Activated naive CD4-positive, alpha-beta T cell treated with Interleukin-2 at 50 U/mL for 16 hours (primary cell): ENCODE measurements around the gene REEP3.
A peak's percentile ranks its signal among the peaks of the same experiment; 100 is the strongest.
"Not testable (repeated sequence)": the region's sequence is repeated elsewhere in the genome, so short reads cannot be mapped to it uniquely, and the experiment has no call there.

Source experiments
- DNase-seq: peaks from one replicate; pipeline ENCODE4 v3.0.0-alpha.2; 2020

REEP3 gene

GRCh38 chr10:63553473-63553872 lies 32.3 kb downstream of the REEP3 start:
- no peak for DNase-seq

GRCh38 chr10:63554657-63555056 lies 33.5 kb downstream of the REEP3 start:
- DNase-seq = peak; percentile 16

- no peak for DNase-seq
Observed at GRCh38 chr10:63555330-63555729, 34.1 kb downstream of the REEP3 start.

GRCh38 chr10:63558132-63558784 lies 37.1 kb downstream of the REEP3 start:
- no peak for DNase-seq

- DNase-seq = no peak
Observed at GRCh38 chr10:63561341-63561740, 40.1 kb downstream of the REEP3 start.

- no peak for DNase-seq
Observed at GRCh38 chr10:63562391-63562790, 41.2 kb downstream of the REEP3 start.

GRCh38 chr10:63562857-63563256 lies 41.7 kb downstream of the REEP3 start:
- DNase-seq = no peak

GRCh38 chr10:63563623-63564022 lies 42.4 kb downstream of the REEP3 start:
- no peak for DNase-seq

GRCh38 chr10:63564731-63565130 lies 43.5 kb downstream of the REEP3 start:
- not testable (repeated sequence) for DNase-seq

GRCh38 chr10:63573068-63573697 lies 52.0 kb downstream of the REEP3 start:
- no peak for DNase-seq

- DNase-seq = no peak
Observed at GRCh38 chr10:63574011-63574410, 52.8 kb downstream of the REEP3 start.

- no peak for DNase-seq
Observed at GRCh38 chr10:63576501-63576900, 55.3 kb downstream of the REEP3 start.

GRCh38 chr10:63578501-63578900 lies 57.3 kb downstream of the REEP3 start:
- no peak for DNase-seq

GRCh38 chr10:63579371-63580014 lies 58.3 kb downstream of the REEP3 start:
- DNase-seq = no peak

GRCh38 chr10:63582690-63583089 lies 61.5 kb downstream of the REEP3 start:
- no peak for DNase-seq

GRCh38 chr10:63583397-63583796 lies 62.2 kb downstream of the REEP3 start:
- DNase-seq = no peak

GRCh38 chr10:63583909-63584724 lies 62.9 kb downstream of the REEP3 start:
- no peak for DNase-seq

GRCh38 chr10:63584725-63585035 lies 63.5 kb downstream of the REEP3 start:
- no peak for DNase-seq

- no peak for DNase-seq
Observed at GRCh38 chr10:63585041-63585440, 63.8 kb downstream of the REEP3 start.

GRCh38 chr10:63586043-63586442 lies 64.8 kb downstream of the REEP3 start:
- DNase-seq = no peak

GRCh38 chr10:63587191-63587590 lies 66.0 kb downstream of the REEP3 start:
- DNase-seq = no peak

GRCh38 chr10:63588436-63589167 lies 67.4 kb downstream of the REEP3 start:
- DNase-seq = no peak
